Inferior parietal cortex (tissue), 1 donor: ENCODE measurements around the gene KRR1.
A peak's percentile ranks its signal among the peaks of the same experiment; 100 is the strongest.
"Not testable (repeated sequence)": the region's sequence is repeated elsewhere in the genome, so short reads cannot be mapped to it uniquely, and the experiment has no call there.

Experiments
- DNase-seq: peaks from one replicate; pipeline ENCODE4 v3.0.0-alpha.2; 2016; ENCODE audit errors: extremely low spot score

The KRR1 gene

DNA sequence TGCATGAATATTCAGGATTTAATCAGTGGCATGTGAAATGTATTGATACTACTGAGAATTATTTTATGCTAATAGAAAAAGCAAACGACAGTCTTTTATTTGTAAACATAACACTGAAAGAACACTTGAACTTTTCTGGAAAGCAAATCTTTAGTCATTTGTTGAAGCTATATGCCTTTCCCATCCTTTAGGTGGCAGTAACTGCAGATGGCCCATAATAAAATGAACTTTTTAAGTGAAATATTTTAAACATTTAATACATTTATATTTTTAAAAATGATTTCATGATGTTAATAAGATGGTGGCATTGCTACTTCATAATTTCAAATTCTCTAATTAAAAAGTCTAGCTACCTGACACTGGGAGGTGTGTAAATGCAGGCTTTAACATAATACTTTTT is 13.9 kb upstream of the KRR1 start:
- no peak for DNase-seq

DNA sequence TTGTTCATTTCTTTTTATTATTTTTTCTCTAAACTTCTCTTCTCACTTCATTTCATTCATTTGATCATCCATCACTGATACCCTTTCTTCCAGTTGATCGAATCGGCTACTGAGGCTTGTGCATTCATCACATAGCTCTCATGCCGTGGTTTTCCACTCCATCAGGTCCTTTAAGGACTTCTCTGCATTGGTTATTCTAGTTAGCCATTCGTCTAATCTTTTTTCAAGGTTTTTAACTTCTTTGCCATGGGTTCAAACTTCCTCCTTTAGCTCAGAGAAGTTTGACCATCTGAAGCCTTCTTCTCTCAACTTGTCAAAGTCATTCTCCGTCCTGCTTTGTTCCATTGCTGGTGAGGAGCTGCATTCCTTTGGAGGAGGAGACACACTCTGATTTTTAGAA is 10.7 kb upstream of the KRR1 start:
- DNase-seq, result not testable (repeated sequence)

DNA sequence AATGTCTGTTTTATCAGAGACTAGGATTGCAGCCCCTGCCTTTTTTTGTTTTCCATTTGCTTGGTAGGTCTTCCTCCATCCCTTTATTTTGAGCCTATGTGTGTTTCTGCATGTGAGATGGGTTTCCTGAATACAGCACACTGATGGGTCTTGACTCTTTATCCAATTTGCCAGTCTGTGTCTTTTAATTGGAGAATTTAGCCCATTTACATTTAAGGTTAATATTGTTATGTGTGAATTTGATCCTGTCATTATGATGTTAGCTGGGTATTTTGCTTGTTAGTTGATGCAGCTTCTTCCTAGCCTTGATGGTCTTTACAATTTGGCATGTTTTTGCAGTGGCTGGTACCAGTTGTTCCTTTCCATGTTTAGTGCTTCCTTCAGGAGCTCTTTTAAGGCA is 9.8 kb upstream of the KRR1 start:
- not testable (repeated sequence) for DNase-seq

DNA sequence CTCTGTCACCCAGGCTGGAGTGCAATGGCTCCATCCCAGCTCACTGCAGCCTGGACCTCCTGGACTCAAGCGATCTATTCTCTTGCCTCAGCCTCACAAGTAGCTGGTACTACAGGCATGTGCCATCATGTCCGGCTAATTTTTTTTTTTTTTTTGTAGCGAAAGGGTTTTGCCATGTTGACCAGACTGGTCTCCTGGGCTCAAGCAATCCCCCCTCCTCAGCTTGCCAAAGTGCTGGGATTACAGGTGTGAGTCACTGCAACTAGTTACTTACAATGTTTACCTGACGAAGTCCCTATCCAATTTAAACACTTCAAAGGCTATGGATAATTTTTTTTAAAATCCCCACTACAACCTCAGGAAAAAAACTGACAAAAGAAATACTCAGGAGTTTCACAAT is 1.8 kb downstream of the KRR1 start:
- DNase-seq, result no peak

DNA sequence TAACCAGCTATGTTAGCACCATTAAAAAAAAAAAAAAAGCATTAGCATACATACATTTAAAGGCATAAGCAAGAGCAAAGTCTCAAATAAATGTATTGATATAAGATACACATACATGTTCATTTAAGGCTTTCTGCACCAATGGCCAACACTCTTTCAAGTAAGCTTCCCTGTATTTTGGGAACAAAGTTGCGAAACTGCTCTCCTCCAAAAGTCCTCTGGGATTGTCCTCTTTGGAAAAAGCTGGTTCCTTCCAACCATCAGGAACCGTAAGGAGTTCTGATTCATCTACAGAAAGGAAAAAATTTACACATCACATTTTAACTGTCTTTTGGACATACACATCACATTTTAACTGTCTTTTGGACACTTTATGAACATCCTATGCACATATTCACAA is 3.2 kb downstream of the KRR1 start:
- DNase-seq, result no peak

GRCh38 chr12:75507086-75507485 is 4.3 kb downstream of the KRR1 start:
- DNase-seq, result no peak

GRCh38 chr12:75505706-75506312 is 5.6 kb downstream of the KRR1 start:
- no peak for DNase-seq

DNA sequence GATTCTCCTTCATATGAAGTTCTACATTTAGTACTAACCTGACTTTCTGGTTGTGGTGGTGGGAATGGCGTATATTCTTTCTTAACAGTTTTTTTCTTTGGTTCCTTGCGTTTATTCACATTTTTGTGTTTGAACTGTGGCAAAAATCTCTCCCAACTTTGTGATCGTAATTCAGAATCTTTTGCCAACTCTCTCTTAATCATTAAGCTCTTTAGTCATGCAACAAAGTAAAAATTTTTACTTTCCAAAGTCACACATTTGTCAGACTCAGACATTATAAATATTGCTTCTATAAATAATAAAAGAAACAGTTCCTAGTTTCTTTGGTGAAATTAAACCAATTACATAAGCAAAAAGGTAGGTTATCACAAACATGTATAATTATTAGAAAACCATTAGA is 7.5 kb downstream of the KRR1 start:
- no peak for DNase-seq

DNA sequence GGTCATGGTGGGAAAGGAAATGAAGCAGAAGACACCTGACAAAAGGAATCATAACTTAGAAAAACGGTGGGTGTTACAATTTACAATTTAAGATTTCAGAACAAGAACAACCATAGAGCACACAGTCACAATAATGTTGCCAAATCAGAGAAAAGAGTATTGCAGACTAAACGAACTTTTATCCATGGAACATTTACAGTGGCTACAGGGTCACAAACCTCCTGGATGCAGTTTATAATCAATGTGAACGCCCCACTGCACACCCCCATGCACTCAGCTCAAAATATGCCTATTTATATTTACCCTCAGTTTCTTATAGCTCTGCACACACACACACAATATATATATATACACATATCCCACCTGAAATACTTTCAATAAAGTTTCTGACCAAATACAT is 8.0 kb downstream of the KRR1 start:
- no peak for DNase-seq

GRCh38 chr12:75491169-75491568 is 20.2 kb downstream of the KRR1 start:
- no peak for DNase-seq

DNA sequence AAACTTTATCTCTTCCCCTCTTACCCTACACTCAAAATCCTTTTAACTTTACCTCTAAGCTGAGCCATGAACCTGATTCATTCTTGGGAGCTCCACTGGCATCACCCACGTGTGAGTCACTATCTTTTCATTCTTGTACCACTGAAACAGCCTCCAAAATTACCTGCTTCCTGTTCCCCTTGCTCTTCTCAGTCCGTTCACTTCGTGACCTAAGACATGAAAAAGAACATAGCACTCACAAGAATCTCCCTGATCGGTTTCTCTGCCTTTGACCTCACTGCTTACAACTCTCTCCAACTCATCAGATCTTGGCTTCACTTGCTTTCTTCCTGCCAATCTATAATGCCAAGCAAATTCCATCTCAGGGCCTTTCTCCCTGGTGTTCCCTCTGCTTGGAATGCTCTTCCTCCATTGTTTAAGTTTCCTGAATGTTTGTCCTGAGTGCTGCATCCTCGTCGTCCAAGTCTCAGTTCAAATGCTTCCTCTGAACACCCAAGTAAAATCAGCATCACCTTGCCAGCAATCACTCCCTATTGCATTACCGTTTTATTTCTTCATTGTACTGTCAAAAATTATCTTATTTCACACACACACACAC is 21.7 kb downstream of the KRR1 start:
- DNase-seq, result no peak

DNA sequence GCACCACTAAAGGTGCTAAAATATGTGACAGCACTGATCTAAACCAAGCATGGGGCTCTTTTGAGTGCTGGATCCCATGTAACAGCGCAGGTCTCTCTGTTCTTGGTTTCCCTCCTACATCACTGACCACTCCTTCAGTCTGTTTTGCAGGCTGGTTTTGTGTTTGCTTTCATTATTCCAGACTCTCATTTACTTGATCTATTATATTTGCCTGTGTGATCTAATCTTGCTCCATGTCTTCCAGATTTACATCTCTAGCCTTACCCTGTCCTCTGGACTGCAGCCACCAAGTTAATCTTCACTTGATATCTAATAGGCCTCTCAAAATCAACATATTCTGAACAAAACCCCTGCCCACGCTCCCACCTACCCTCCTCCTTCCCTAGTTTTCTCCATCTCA is 22.2 kb downstream of the KRR1 start:
- DNase-seq, result no peak

DNA sequence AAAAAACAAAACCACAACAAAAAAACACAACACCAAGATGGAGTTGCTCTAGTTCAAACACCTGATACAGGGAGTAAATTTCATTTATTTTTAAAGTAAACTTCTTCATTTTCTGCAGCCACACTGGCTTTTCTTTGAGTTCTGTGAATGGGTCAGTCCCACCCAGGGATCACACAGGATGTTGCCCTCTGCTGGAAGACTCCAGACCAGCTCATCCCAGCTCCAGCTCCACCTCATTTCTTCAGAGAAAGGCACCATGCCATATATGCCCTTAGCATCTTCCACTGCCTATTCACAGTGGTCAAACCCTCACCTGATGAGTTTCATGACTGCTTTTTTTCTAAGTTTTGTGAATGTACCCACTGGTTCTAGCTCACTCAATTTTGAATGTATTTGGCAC is 22.9 kb downstream of the KRR1 start:
- no peak for DNase-seq

- no peak for DNase-seq
Measured at GRCh38 chr12:75487308-75487707, 24.1 kb downstream of the KRR1 start.

DNA sequence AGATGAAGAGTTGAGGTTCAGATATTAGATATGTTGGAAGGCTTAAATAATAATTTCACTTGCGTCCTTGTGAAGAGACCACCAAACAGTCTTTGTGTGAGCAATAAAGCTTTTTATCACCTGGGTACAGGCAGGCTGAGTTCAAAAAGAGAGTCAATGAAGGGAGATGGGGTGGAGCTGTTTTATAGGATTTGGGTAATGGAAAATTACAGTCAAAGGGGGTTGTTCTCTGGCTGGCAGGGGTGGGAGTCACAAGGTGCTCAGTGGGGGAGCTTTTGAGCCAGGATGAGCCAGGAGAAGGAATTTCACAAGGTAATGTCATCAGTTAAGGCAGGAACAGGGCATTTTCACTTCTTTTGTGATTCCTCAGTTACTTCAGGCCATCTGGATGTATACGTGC is 27.0 kb downstream of the KRR1 start:
- not testable (repeated sequence) for DNase-seq

GRCh38 chr12:75483431-75483830 is 28.0 kb downstream of the KRR1 start:
- no peak for DNase-seq

GRCh38 chr12:75482646-75483045 is 28.8 kb downstream of the KRR1 start:
- DNase-seq, result no peak

GRCh38 chr12:75481774-75482173 is 29.6 kb downstream of the KRR1 start:
- no peak for DNase-seq

GRCh38 chr12:75481013-75481705 is 30.2 kb downstream of the KRR1 start:
- no peak for DNase-seq

DNA sequence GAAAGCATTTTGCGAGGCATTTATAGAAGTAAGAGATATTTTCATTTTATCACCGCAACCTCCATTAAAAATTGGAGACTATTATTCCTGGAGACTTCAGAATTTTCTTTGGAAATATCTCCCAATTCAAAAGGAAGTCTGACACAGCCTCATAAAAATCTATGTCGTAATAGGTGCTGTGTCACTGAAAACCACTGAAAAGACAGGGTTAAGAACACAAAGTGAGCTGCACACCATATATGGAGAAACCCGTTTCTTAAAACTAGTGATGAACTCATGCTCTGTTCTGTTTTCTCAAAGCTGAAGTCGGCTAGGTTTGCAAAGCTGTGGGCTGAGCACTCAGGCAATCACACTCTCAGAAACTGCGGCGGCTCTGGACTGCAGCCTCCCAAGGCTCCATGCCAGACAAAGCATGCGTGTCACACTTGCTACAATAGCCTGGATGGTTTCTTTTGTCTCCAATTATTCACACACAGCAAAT is 30.9 kb downstream of the KRR1 start, which contains the start of gene GLIPR1:
GLIPR1 (plus strand) TSS at position 287 of the 481 bp plus-strand sequence; CDS start at position 413, 126 bp downstream.
- peak; percentile 70 for DNase-seq

- no peak for DNase-seq
Measured at GRCh38 chr12:75479963-75480461, 31.4 kb downstream of the KRR1 start.

DNA sequence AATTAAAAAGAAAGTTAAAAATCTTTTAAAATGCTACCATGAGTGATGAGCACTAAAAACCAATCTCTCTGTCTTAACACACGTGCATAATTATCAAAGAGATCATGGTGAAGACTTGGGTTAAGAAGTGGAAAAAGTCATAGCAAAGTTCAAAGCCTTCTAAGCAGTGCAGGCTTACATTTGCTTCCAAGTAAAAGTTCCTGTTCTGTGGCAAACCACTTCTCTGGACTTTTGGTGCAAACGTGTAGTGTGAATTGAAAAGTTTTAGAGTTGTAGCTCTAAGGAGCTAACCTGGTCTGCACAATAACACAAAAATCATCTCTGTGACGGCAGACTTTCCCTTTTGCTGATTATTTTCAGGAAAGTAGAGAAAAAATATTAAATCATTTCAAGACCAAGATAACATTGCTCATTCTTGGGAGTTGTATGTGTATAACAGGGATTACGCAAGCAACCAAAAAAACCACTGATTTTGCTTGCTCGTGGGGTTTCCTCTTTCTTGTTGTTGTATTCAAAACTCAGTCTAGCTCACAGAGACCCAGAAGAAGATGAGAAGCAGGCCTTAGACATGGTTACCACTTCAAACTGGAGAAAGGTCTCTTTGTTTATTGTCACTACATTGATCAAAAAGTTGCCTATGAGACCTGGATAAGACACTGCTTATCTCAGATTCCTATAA is 33.2 kb downstream of the KRR1 start:
- no peak for DNase-seq
